M059J (cell line): ENCODE data around the gene GOLGA6L7. TPM values are rescaled to one million over a fixed set of nuclear protein-coding genes. Genes with fewer than 3 reads are reported as not detected.
A peak's percentile ranks its signal among the peaks of the same experiment; 100 is the strongest.
"Not testable (repeated sequence)": the region's sequence is repeated elsewhere in the genome, so short reads cannot be mapped to it uniquely, and the experiment has no call there.

Source experiments
- DNase-seq: peaks from one replicate; pipeline ENCODE4 v3.0.0-alpha.2; 2012; ENCODE audit warnings: low read depth
- total RNA-seq: library from RNA; depleted of rRNA; stranded (reverse); fragments of >200 nt; shearing (Covaris generic); gene quantifications from 2 replicates; pipeline ENCODE4 v1.2.3, GENCODE V29; 2014

GOLGA6L7 gene
- total RNA-seq, 1 experiment from 2014 or later = not detected

GRCh38 chr15:28884151-28884940 lies 35.9 kb upstream of the GOLGA6L7 start:
- DNase-seq = no peak

- DNase-seq = no peak
These were observed 33.2 kb upstream of the GOLGA6L7 start for GRCh38 chr15:28881600-28881999.

GRCh38 chr15:28881170-28881569 lies 32.7 kb upstream of the GOLGA6L7 start:
- DNase-seq = no peak

- no peak for DNase-seq
These were observed 32.2 kb upstream of the GOLGA6L7 start for GRCh38 chr15:28880680-28881079.

GRCh38 chr15:28879551-28879950 lies 31.1 kb upstream of the GOLGA6L7 start:
- DNase-seq = no peak

GRCh38 chr15:28878209-28878608 lies 29.8 kb upstream of the GOLGA6L7 start:
- DNase-seq = no peak

GRCh38 chr15:28876845-28877185 lies 28.4 kb upstream of the GOLGA6L7 start:
- no peak for DNase-seq

- DNase-seq = no peak
These were observed 27.8 kb upstream of the GOLGA6L7 start for GRCh38 chr15:28876131-28876844.

GRCh38 chr15:28875461-28876000 lies 27.1 kb upstream of the GOLGA6L7 start:
- DNase-seq = no peak

- DNase-seq = peak; percentile 36
These were observed 25.2 kb upstream of the GOLGA6L7 start for GRCh38 chr15:28873585-28874190.

- no peak for DNase-seq
These were observed 24.6 kb upstream of the GOLGA6L7 start for GRCh38 chr15:28873006-28873405.

- no peak for DNase-seq
These were observed 22.7 kb upstream of the GOLGA6L7 start for GRCh38 chr15:28871168-28871567.

GRCh38 chr15:28868744-28869345 lies 20.4 kb upstream of the GOLGA6L7 start:
- DNase-seq = no peak

GRCh38 chr15:28861589-28862293 lies 13.3 kb upstream of the GOLGA6L7 start:
- DNase-seq = not testable (repeated sequence)

- DNase-seq = no peak
These were observed 12.6 kb upstream of the GOLGA6L7 start for GRCh38 chr15:28861031-28861534.

- not testable (repeated sequence) for DNase-seq
These were observed 6.1 kb upstream of the GOLGA6L7 start for GRCh38 chr15:28854578-28854977.

- not testable (repeated sequence) for DNase-seq
These were observed 5.2 kb upstream of the GOLGA6L7 start for GRCh38 chr15:28853654-28854053.

GRCh38 chr15:28849766-28850165 lies 1.3 kb upstream of the GOLGA6L7 start:
- DNase-seq = not testable (repeated sequence)

GRCh38 chr15:28849271-28849670 lies 827 bp upstream of the GOLGA6L7 start:
- DNase-seq = not testable (repeated sequence)

GRCh38 chr15:28847959-28848358 lies 485 bp downstream of the GOLGA6L7 start:
- not testable (repeated sequence) for DNase-seq

GRCh38 chr15:28847247-28847646 lies 1.2 kb downstream of the GOLGA6L7 start:
- not testable (repeated sequence) for DNase-seq
